ENCODE measurements around the gene SLC22A5.

DNA sequence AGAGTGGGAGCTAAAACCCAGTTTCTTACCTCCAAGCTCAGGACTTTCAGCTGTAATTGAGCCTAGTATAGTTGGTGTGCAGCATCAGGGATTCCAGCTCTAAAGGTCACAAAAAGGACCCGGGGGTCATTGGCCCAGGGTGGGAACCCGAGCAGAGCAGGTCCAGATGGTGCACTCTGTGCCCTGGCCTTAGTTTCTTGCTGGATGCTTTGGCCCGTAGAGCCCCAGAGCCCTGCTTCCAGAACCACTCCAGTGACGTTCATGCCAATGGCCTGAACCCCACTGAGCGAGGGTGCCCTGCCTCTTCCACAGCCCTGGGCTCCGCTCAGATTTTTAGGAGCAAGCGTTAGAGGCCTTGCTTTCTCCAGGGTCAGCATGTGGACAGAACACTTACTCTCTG is 8.2 kb downstream of the SLC22A5 start:
- TF ChIP-seq, protein P1, sequence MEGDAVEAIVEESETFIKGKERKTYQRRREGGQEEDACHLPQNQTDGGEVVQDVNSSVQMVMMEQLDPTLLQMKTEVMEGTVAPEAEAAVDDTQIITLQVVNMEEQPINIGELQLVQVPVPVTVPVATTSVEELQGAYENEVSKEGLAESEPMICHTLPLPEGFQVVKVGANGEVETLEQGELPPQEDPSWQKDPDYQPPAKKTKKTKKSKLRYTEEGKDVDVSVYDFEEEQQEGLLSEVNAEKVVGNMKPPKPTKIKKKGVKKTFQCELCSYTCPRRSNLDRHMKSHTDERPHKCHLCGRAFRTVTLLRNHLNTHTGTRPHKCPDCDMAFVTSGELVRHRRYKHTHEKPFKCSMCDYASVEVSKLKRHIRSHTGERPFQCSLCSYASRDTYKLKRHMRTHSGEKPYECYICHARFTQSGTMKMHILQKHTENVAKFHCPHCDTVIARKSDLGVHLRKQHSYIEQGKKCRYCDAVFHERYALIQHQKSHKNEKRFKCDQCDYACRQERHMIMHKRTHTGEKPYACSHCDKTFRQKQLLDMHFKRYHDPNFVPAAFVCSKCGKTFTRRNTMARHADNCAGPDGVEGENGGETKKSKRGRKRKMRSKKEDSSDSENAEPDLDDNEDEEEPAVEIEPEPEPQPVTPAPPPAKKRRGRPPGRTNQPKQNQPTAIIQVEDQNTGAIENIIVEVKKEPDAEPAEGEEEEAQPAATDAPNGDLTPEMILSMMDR (IDR thresholded peaks at IDR 0.05) = no peak
- TF ChIP-seq POLR2A (IDR thresholded peaks at IDR 0.05) = no peak
